Measurements from ENCODE around the gene NLRP10. TPM values are rescaled to one million over a fixed set of nuclear protein-coding genes. Genes with fewer than 3 reads are reported as not detected.

NLRP10 gene
- total RNA-seq, 1 experiment from 2014 or later, result 0.96 TPM

DNA sequence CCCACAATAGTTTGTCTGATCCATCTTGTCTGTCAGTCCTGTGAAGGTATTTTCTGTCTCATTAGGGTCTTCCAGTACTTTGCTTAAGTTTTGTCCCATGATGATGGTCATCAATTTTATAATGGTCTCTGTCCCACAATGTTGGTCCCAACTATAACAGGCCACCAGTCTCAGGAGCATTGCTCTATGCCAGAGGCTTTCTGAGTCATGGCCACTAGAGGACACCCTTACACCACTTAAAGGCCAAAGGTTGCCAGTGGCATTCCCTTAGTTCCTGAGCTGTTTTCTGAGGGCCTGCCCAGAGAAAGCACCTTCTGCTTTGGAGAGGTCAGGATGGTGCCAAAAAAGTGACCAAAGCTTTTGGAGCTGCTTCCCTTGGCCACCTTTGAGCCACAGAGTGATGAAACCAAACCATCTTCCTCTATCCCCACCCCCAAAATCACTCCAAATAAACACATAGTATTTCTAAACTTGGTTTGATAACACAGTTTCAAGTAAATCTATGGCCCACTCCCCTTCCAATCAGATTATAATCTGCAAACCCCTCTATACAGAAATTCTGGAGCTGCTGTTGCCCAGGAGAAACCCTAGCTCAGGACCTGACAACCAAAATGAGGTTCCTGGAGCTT is 41.2 kb upstream of the NLRP10 start:
- ChIA-PET CTCF (interaction anchor here (0.5 to 1.6 kb wide), 5 partner anchors 22 to 658 kb away, joined by 3 to 22 read pairs (median 4); no protein-coding TSS in a partner anchor), POLR2A (ENCODE audit: unreplicated experiment) (no interaction called here)
- no peaks in the 10 kb centered on the region for H3K36me3 ChIP-seq (ENCODE audit: low read depth)
- peak; percentile 39 to 53 for DNase-seq
- no peaks in the 10 kb centered on the region for H3K9me3 ChIP-seq (ENCODE audit: insufficient read depth, low read depth)
- H3K4me3 ChIP-seq, result no peak overlapping the region
- no peaks in the 10 kb centered on the region for H3K9me2 ChIP-seq (ENCODE audit: insufficient read depth)
- TF ChIP-seq EZH2 (IDR thresholded peaks at IDR 0.05; ENCODE audit: low read depth), result no peak
- TF ChIP-seq, protein P1, sequence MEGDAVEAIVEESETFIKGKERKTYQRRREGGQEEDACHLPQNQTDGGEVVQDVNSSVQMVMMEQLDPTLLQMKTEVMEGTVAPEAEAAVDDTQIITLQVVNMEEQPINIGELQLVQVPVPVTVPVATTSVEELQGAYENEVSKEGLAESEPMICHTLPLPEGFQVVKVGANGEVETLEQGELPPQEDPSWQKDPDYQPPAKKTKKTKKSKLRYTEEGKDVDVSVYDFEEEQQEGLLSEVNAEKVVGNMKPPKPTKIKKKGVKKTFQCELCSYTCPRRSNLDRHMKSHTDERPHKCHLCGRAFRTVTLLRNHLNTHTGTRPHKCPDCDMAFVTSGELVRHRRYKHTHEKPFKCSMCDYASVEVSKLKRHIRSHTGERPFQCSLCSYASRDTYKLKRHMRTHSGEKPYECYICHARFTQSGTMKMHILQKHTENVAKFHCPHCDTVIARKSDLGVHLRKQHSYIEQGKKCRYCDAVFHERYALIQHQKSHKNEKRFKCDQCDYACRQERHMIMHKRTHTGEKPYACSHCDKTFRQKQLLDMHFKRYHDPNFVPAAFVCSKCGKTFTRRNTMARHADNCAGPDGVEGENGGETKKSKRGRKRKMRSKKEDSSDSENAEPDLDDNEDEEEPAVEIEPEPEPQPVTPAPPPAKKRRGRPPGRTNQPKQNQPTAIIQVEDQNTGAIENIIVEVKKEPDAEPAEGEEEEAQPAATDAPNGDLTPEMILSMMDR (conservative IDR thresholded peaks at IDR 0.05), result peak; percentile 72
- H2AFZ ChIP-seq, result no peak overlapping the region
- no peaks in the 10 kb centered on the region; the same call in 1 of the 2 replicates for H3K27me3 ChIP-seq (ENCODE audit: insufficient read depth, low read depth)
- H3F3A ChIP-seq (ENCODE audit: insufficient read depth, low read depth), result no peaks in the 10 kb centered on the region
- H3K4me1 ChIP-seq (replicated peaks; ENCODE audit: insufficient read depth), result no peaks in the 10 kb centered on the region
- BruUV-seq (replicated peaks), result no TSS peak
- no peaks in the 10 kb centered on the region for H4K20me1 ChIP-seq (ENCODE audit: insufficient read depth)
- H3K4me2 ChIP-seq, result no peak overlapping the region
- H3K79me2 ChIP-seq (ENCODE audit: low read depth), result no peaks in the 10 kb centered on the region
- no peak overlapping the region for H3K27ac ChIP-seq
- intact Hi-C loops (cut with micrococcal nuclease; ENCODE audit: unreplicated experiment), result loop anchor here (1.0 to 10.0 kb wide), 2 partner anchors 93 to 558 kb away; no protein-coding TSS in a partner anchor

DNA sequence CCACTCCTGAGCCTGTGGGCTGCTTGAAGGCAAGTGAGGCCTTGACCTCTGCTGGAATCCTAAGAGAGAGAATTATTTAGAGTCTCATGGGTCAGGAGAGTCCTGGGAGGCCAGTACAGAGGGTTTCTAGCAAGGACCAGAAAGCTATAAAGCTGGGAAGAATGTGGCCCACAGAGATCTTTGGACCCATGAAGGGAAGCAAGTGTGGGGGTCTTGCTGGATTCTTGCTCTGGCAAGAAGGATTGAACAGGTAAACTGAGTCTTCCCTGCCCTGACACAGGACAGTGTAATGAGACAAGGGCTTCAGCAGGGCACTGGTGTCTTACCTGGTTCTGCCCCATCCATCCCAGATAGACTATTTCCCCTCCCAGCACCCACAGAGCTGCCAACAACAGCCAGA is 40.3 kb upstream of the NLRP10 start:
- Histone ChIP-seq H3K79me2 (ENCODE audit: low read depth) (no peaks in the 10 kb centered on the region), H4K20me1 (ENCODE audit: insufficient read depth) (no peaks in the 10 kb centered on the region), H2AFZ (no peak overlapping the region), H3K9me2 (ENCODE audit: insufficient read depth) (no peaks in the 10 kb centered on the region), H3K36me3 (ENCODE audit: low read depth) (no peaks in the 10 kb centered on the region), H3K9me3 (ENCODE audit: insufficient read depth, low read depth) (no peaks in the 10 kb centered on the region), H3K27me3 (ENCODE audit: insufficient read depth, low read depth) (no peaks in the 10 kb centered on the region), H3K27ac (no peak overlapping the region), H3F3A (ENCODE audit: insufficient read depth, low read depth) (no peaks in the 10 kb centered on the region), H3K4me3 (no peak overlapping the region), H3K4me1 (replicated peaks; ENCODE audit: insufficient read depth) (no peaks in the 10 kb centered on the region), H3K4me2 (no peak overlapping the region)
- no peak for TF ChIP-seq EZH2 (IDR thresholded peaks at IDR 0.05; ENCODE audit: low read depth)
- TF ChIP-seq, protein P1 (conservative IDR thresholded peaks at IDR 0.05), result no peak
- ChIA-PET POLR2A (ENCODE audit: unreplicated experiment) (no interaction called here), CTCF (interaction anchor here (1.5 kb wide), 1 partner anchor 95 kb away, joined by 22 read pairs; no protein-coding TSS in a partner anchor)
- intact Hi-C loops (cut with micrococcal nuclease; ENCODE audit: unreplicated experiment), result loop anchor here (10.0 kb wide), 1 partner anchor 559 kb away; no protein-coding TSS in a partner anchor
- no peak for DNase-seq
- no TSS peak for BruUV-seq (replicated peaks)

DNA sequence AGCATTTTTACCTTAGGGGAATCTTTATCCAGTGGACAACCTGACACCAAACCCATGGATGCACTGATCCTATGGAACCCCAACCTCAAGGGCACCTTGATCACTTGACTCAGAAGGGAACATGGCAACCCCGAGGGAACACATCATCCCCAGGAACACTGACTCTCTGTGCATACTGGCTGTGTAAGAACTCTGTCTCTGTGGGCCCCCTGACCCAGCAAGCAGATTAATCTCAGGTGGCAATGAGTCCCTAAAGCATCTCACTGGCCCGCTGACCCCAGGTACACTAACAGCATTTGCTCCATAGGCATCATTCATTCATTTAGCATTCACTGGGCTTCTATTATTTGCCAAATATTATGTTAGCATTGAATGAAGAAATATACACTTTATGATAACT is 38.8 kb upstream of the NLRP10 start:
- no peaks in the 10 kb centered on the region for H3K4me1 ChIP-seq (replicated peaks; ENCODE audit: insufficient read depth)
- ChIA-PET POLR2A (ENCODE audit: unreplicated experiment) (no interaction called here), CTCF (no interaction called here)
- TF ChIP-seq EZH2 (IDR thresholded peaks at IDR 0.05; ENCODE audit: low read depth), result no peak
- TF ChIP-seq, protein P1 (conservative IDR thresholded peaks at IDR 0.05), result no peak
- no peak for DNase-seq
- no peaks in the 10 kb centered on the region for H3K36me3 ChIP-seq (ENCODE audit: low read depth)
- H3K9me3 ChIP-seq (ENCODE audit: insufficient read depth, low read depth), result no peaks in the 10 kb centered on the region
- H3K9me2 ChIP-seq (ENCODE audit: insufficient read depth), result no peaks in the 10 kb centered on the region
- no peak overlapping the region for H3K4me2 ChIP-seq
- no peaks in the 10 kb centered on the region for H3F3A ChIP-seq (ENCODE audit: insufficient read depth, low read depth)
- H4K20me1 ChIP-seq (ENCODE audit: insufficient read depth), result no peaks in the 10 kb centered on the region
- no peak overlapping the region for H3K4me3 ChIP-seq
- H3K27ac ChIP-seq, result no peak overlapping the region
- H3K27me3 ChIP-seq (ENCODE audit: insufficient read depth, low read depth), result no peaks in the 10 kb centered on the region
- H2AFZ ChIP-seq, result no peak overlapping the region
- no TSS peak for BruUV-seq (replicated peaks)
- intact Hi-C loops (cut with micrococcal nuclease; ENCODE audit: unreplicated experiment), result loop anchor here (10.0 kb wide), 1 partner anchor 561 kb away; no protein-coding TSS in a partner anchor
- no peaks in the 10 kb centered on the region for H3K79me2 ChIP-seq (ENCODE audit: low read depth)

All from PC-9 (cell line).